GM21423 (cell line): Measurements from ENCODE around the gene PDK1.
"Not testable (repeated sequence)": the region's sequence is repeated elsewhere in the genome, so short reads cannot be mapped to it uniquely, and the experiment has no call there.

Source experiments
- ATAC-seq: cut with Tn5 transposase; IDR thresholded peaks from one replicate; pipeline ENCODE4 v1.9.1; 2021; ENCODE audit warnings: mild to moderate bottlenecking, moderate library complexity; ENCODE audit not compliant: unreplicated experiment

The PDK1 gene

GRCh38 chr2:172555522-172556283, at the start of gene PDK1:
Gene PDK1, plus strand, starts transcription at chr2:172556090. Its CDS starts 61 bp downstream, at chr2:172556151.
- ATAC-seq, result peak; percentile 85

GRCh38 chr2:172507199-172507598, 48.7 kb upstream of the PDK1 start:
- ATAC-seq, result no peak

GRCh38 chr2:172510088-172510487, 45.8 kb upstream of the PDK1 start:
- no peak for ATAC-seq

GRCh38 chr2:172510548-172510947, 45.3 kb upstream of the PDK1 start:
- ATAC-seq, result no peak

- no peak for ATAC-seq
These were observed 42.9 kb upstream of the PDK1 start for GRCh38 chr2:172512810-172513523.

GRCh38 chr2:172513524-172513900, 42.4 kb upstream of the PDK1 start:
- ATAC-seq, result no peak

- no peak for ATAC-seq
These were observed 41.8 kb upstream of the PDK1 start for GRCh38 chr2:172513935-172514586.

- no peak for ATAC-seq
These were observed 39.6 kb upstream of the PDK1 start for GRCh38 chr2:172516299-172516698.

GRCh38 chr2:172518995-172519394, 36.9 kb upstream of the PDK1 start:
- ATAC-seq, result no peak

GRCh38 chr2:172525601-172526000, 30.3 kb upstream of the PDK1 start:
- no peak for ATAC-seq

GRCh38 chr2:172531309-172531708, 24.6 kb upstream of the PDK1 start:
- no peak for ATAC-seq

- not testable (repeated sequence) for ATAC-seq
These were observed 23.4 kb upstream of the PDK1 start for GRCh38 chr2:172532461-172532860.

- ATAC-seq, result no peak
These were observed 22.2 kb upstream of the PDK1 start for GRCh38 chr2:172533687-172534086.

- ATAC-seq, result no peak
These were observed 20.8 kb upstream of the PDK1 start for GRCh38 chr2:172535119-172535518.

GRCh38 chr2:172537851-172538250, 18.0 kb upstream of the PDK1 start:
- not testable (repeated sequence) for ATAC-seq

GRCh38 chr2:172539767-172540166, 16.1 kb upstream of the PDK1 start:
- no peak for ATAC-seq

GRCh38 chr2:172540421-172540820, 15.5 kb upstream of the PDK1 start:
- no peak for ATAC-seq

GRCh38 chr2:172545408-172546075, 10.3 kb upstream of the PDK1 start:
- ATAC-seq, result no peak

GRCh38 chr2:172549131-172549530, 6.8 kb upstream of the PDK1 start:
- no peak for ATAC-seq

GRCh38 chr2:172549802-172550201, 6.1 kb upstream of the PDK1 start:
- ATAC-seq, result not testable (repeated sequence)

- no peak for ATAC-seq
These were observed 5.5 kb upstream of the PDK1 start for GRCh38 chr2:172550419-172550818.
